HG03095 (cell line): Measurements from ENCODE around the gene MSL1.
A peak's percentile ranks its signal among the peaks of the same experiment; 100 is the strongest.
"Not testable (repeated sequence)": the region's sequence is repeated elsewhere in the genome, so short reads cannot be mapped to it uniquely, and the experiment has no call there.

ENCODE experiments used
- ATAC-seq: cut with Tn5 transposase; IDR thresholded peaks from one replicate; pipeline ENCODE4 v1.9.1; 2021; ENCODE audit warnings: moderate library complexity; ENCODE audit not compliant: unreplicated experiment

Gene MSL1

GRCh38 chr17:40124279-40125141, 2.7 kb downstream of the MSL1 start:
- ATAC-seq: no peak

DNA sequence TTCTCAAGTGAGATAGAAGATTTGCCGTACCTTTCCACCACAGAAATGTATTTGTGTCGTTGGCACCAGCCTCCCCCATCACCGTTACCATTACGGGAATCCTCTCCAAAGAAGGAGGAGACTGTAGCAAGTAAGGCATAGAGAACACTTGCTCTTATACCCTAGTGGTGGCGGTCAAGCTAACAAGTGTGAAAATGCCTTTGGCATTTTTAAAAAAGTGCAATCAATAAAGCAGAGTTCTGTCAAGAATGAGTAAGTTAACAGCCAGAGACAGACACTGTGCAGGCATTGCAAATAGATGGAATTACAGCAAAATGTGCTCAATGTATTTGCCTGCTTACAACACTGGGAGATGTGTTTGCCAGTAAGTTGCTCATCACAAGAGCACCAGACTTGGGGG, 7.7 kb downstream of the MSL1 start:
- ATAC-seq: no peak

GRCh38 chr17:40130352-40131042, 8.7 kb downstream of the MSL1 start:
- ATAC-seq: no peak

- no peak for ATAC-seq
Observed at GRCh38 chr17:40134184-40134583, 12.4 kb downstream of the MSL1 start.

DNA sequence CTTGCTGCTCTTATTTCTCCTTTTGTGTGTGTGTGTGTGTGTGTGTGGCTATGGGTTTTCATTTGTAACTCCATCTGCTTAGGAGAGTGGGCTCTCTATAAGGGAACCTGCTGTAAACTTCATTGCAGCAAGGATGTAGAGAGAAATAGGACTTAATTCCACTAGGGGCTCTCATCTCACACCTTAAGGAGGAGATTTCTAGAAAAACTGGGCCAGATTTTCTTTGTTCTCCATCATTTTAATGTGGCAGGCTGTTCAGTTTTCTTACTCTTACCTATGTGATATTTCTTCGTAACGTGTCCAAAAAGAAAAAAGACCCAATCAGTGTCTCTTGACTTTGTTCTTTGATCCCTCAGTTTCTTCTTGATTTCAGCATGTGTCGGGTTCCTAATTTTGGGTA, 14.0 kb downstream of the MSL1 start:
- no peak for ATAC-seq

GRCh38 chr17:40139566-40140058, 17.8 kb downstream of the MSL1 start:
- ATAC-seq: peak; percentile 22

GRCh38 chr17:40143166-40143565, 21.4 kb downstream of the MSL1 start:
- ATAC-seq: not testable (repeated sequence)

- no peak for ATAC-seq
Observed at GRCh38 chr17:40145476-40145875, 23.7 kb downstream of the MSL1 start.

DNA sequence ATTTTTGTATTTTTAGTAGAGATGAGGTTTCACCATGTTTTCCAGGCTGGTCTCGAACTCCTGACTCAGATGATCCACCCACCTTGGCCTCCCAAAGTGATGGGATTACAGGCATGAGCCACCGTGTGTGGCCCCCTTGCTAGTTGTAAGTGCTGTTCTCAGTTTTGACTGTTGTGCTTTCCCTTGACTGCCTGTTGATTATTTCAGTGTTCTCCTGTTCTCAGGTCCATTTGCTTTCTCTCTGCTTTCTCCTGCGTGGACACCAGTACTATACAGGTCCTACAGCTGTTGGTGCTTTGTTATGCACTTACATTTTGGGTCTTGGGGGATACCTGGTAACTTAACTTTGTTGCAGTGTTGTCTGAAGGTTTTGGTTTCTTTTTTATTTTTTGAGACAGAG, 26.8 kb downstream of the MSL1 start:
- no peak for ATAC-seq

- ATAC-seq: no peak
Observed at GRCh38 chr17:40150276-40150675, 28.5 kb downstream of the MSL1 start.

GRCh38 chr17:40151414-40151963, 29.7 kb downstream of the MSL1 start:
- ATAC-seq: no peak

DNA sequence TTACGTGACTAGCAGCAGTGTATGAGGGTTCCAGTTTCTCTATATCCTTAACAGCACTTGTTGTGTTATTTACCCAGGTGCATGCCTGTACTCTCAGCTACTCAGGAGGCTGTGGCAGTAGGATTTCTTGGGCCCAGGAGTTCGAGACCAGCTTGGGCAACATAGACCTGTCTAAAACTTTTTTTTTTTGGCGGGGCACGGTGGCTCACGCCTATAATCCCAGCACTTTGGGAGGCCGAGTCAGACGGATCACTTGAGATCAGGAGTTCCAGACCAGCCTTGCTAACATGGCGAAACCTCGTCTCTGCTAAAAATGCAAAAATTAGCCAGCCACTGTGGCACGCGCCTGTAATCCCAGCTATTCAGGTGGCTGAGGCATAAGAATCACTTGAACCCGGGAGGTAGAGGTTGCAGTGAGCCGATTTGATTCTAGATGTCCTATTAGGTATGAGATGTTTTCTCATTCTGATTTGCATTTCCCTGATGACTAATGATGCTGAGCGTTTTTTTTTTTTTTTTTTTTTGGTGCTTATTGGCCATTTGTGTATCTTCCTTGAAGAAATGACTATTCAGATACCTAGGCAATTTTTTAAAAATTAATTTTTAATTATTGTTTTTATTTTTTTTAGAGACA, 31.9 kb downstream of the MSL1 start:
- ATAC-seq: no peak

DNA sequence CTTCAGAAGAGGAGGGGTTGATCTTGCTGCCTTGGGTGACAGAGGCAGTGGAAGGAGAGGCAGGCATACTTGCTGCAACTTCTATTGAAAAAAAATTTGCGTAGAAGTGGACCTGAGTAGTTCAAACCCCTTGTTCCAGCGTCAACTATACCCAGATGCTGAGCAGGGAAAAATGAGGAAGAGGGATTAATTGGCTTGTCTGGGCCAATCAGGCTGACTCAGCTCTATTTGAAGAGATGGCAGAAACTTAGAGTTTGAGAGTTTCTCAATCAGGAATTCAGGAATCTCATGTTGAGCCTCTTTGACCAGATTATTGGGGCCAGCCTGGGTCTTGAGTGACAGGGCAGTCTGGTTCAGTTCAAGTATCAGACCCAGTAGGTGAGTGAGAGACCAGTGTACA, 36.2 kb downstream of the MSL1 start:
- ATAC-seq: no peak

DNA sequence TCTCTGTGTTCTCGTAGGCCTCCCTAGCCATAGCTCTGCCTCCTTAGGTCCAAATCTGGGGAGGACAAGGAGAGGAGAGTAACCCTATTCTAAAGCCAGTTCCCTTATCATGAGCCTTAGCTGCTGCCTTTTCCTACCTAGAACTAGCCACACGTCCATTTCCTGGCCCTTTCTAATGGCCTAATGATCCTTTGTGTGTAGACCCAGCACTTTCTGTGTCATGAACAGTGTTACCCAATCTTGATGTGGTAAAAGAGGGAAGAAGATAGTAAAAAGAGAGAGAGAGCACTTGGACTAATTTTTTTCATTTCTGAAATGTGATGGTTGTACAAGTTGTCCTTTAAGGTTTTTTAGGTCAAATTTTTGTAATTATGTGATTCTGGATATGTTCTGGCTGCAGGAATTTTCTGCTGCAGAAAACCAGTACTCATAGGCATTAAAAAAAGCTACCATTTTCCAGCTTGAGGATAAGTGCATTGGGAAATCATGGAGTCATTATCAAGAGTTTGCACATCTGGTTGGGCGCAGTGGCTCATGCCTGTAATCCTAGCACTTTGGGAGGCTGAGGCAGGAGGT, 36.8 kb downstream of the MSL1 start:
- no peak for ATAC-seq

- ATAC-seq: no peak
Observed at GRCh38 chr17:40159456-40159855, 37.7 kb downstream of the MSL1 start.

GRCh38 chr17:40167685-40168261, 46.0 kb downstream of the MSL1 start:
- no peak for ATAC-seq

DNA sequence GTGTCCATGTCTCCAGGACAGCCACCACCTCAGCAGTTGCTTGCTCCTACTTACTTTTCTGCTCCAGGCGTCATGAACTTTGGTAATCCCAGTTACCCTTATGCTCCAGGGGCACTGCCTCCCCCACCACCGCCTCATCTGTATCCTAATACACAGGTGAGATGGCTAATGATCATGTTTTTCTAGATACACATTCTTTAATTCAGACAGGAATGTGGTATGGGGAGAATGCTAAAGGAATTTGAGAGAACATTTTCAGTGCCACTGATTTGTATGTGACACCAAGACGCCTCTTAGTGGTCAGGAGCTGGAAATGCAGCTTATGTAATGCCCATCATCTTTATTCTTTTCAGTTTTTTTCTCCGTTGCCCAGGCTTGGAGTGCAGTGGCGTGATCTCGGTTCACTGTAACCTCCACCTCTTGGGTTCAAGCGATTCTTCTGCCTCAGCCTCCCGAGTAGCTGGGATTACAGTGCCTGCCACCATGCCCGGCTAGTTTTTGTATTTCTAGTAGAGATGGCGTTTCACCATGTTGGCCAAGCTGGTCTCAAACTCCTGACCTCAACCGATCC, 46.6 kb downstream of the MSL1 start:
- ATAC-seq: no peak

- no peak for ATAC-seq
Observed at GRCh38 chr17:40170325-40170724, 48.6 kb downstream of the MSL1 start.

DNA sequence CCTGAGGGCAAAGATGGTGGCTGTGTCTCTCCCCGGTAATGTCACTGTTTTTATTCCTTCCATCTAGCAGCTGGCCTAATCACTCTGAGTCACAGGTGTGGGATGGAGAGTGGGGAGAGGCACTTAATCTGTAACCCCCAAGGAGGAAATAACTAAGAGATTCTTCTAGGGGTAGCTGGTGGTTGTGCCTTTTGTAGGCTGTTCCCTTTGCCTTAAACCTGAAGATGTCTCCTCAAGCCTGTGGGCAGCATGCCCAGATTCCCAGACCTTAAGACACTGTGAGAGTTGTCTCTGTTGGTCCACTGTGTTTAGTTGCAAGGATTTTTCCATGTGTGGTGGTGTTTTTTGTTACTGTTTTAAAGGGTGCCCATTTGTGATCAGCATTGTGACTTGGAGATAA, 50.0 kb downstream of the MSL1 start:
- no peak for ATAC-seq

- no peak for ATAC-seq
Observed at GRCh38 chr17:40173091-40173777, 51.5 kb downstream of the MSL1 start.
